A549 (cell line): Measurements from ENCODE around the gene SLC17A2. TPM values are rescaled to one million over a fixed set of nuclear protein-coding genes. Genes with fewer than 3 reads are reported as not detected.

Experiments used
- ATAC-seq, 2 experiments: fragments of 200-7000 bp in 1 of 2; fragments of >200 bp in 1 of 2; cut with Nextera tagmentation in 1 of 2; cut with Tn5 transposase in 1 of 2; 3 replicates each; pipeline versions ENCODE4 v1.8.0 to v1.9.1; 2018 to 2020; ENCODE audit warnings: mild to moderate bottlenecking in 1 of 2, moderate library complexity in 1 of 2
- CTCF ChIA-PET: fragments of 300-600 bp; sonication (Branson Sonifier 250); formaldehyde crosslinking; extraction: SDS; loops from one replicate; lab custom pipeline; 2021; ENCODE audit warnings: antibody characterized with exemption, inconsistent platforms; lab: Yijun Ruan, JAX
- POLR2A ChIA-PET: fragments of 350-600 bp; formaldehyde crosslinking; extraction: SDS; loops from one replicate; lab custom pipeline; 2021; ENCODE audit warnings: antibody characterized with exemption, inconsistent platforms; lab: Yijun Ruan, JAX
- DNase-seq, 2 experiments: peaks; one replicate each; pipeline versions ENCODE4 v3.0.0 to v3.0.0-alpha.2; 2011 to 2016; ENCODE audit warnings: low read depth in 1 of 2, low spot score in 1 of 2
- FAIRE-seq: peaks from 2 replicates; lab custom pipeline; 2011; peaks lifted over from hg19 to GRCh38; lab: Jason Lieb, UNC
- H3K27ac ChIP-seq, 2 experiments: fragments of >200 bp; sonication (Bioruptor Twin); formaldehyde crosslinking; 3 replicates each; pipeline ENCODE4 v1.5.1; 2016 to 2017
- H3K4me1 ChIP-seq: fragments of >200 bp; sonication (Bioruptor Twin); formaldehyde crosslinking; 3 replicates; pipeline ENCODE4 v1.6.1; 2016
- H3K4me2 ChIP-seq: fragments of >200 bp; sonication (Bioruptor Twin); formaldehyde crosslinking; 3 replicates; pipeline ENCODE4 v1.6.1; 2016
- H3K4me3 ChIP-seq: fragments of >200 bp; sonication (Bioruptor Twin); formaldehyde crosslinking; 3 replicates; pipeline ENCODE4 v1.5.1; 2016
- H3K9me3 ChIP-seq: fragments of >200 bp; sonication (Bioruptor Twin); formaldehyde crosslinking; 3 replicates; pipeline ENCODE4 v1.6.1; 2016
- EP300 ChIP-seq, 2 experiments: fragments of >200 bp; sonication (Bioruptor Twin); formaldehyde crosslinking; IDR thresholded peaks; 2 replicates in 1 of 2; 3 replicates in 1 of 2; pipeline ENCODE4 v1.6.1; 2016 to 2017
- ESRRA ChIP-seq: fragments of 150-350 bp; IDR thresholded peaks from 2 replicates; pipeline ENCODE4 v1.6.1; 2014; ENCODE audit warnings: mild to moderate bottlenecking, low read length, borderline replicate concordance
- FOSB ChIP-seq: fragments of 250-450 bp; sonication (Bioruptor Pico); IDR thresholded peaks from 2 replicates; pipeline ENCODE4 v1.5.0; 2020; ENCODE audit warnings: mild to moderate bottlenecking, moderate library complexity
- HEYL ChIP-seq: fragments of 250-450 bp; sonication (Bioruptor Pico); IDR thresholded peaks from 2 replicates; pipeline ENCODE4 v1.8.0; 2021; ENCODE audit warnings: mild to moderate bottlenecking, moderate library complexity
- KDM1A ChIP-seq: fragments of 200-600 bp; sonication (generic); IDR thresholded peaks from 2 replicates; pipeline ENCODE4 v1.6.1; 2016; ENCODE audit warnings: low read depth, mild to moderate bottlenecking
- MAFK ChIP-seq: fragments of 450-650 bp; IDR thresholded peaks from 2 replicates; pipeline ENCODE4 v1.6.1; 2014; ENCODE audit not compliant: partially characterized antibody
- MYC ChIP-seq: IDR thresholded peaks from 2 replicates; pipeline ENCODE4 v1.6.1; 2012; ENCODE audit warnings: mild to moderate bottlenecking, inconsistent platforms, low read length, improper control_type of control experiment, borderline replicate concordance
- NR3C1 ChIP-seq: fragments of >200 bp; sonication (Bioruptor Twin); formaldehyde crosslinking; IDR thresholded peaks from 3 replicates; pipeline ENCODE4 v1.6.1; 2017
- RAD21 ChIP-seq, 2 experiments: fragments of >200 bp in 1 of 2; sonication (Bioruptor Twin) in 1 of 2; formaldehyde crosslinking in 1 of 2; IDR thresholded peaks in 1 of 2; conservative IDR thresholded peaks in 1 of 2; 2 replicates in 1 of 2; 3 replicates in 1 of 2; pipeline ENCODE4 v1.6.1; 2012 to 2018; ENCODE audit warnings: inconsistent platforms in 1 of 2
- RCOR1 ChIP-seq: fragments of 150-350 bp; IDR thresholded peaks from 2 replicates; pipeline ENCODE4 v1.6.1; 2014; ENCODE audit warnings: antibody characterized with exemption, low read length, low read depth
- SREBF2 ChIP-seq: fragments of 450-650 bp; IDR thresholded peaks from 2 replicates; pipeline ENCODE4 v1.6.1; 2014; ENCODE audit warnings: mild to moderate bottlenecking, moderate library complexity
- TFCP2L1 ChIP-seq: fragments of 250-450 bp; sonication (Bioruptor Pico); IDR thresholded peaks from 2 replicates; pipeline ENCODE4 v1.5.0; 2021; ENCODE audit warnings: mild to moderate bottlenecking
- TP53 ChIP-seq: fragments of 250-450 bp; sonication (Bioruptor Pico); IDR thresholded peaks from 2 replicates; pipeline ENCODE4 v1.5.0; 2021; ENCODE audit warnings: mild to moderate bottlenecking, moderate library complexity
- WGBS: methylation state at CpG from one replicate; pipeline ENCODE4 v1.1.6; 2017; ENCODE audit errors: missing lambda C conversion rate; 5-methylcytosine and 5-hydroxymethylcytosine counted together
- polyA plus RNA-seq, 4 experiments: library from polyadenylated mRNA; depleted of rRNA in 3 of 4; stranded (reverse); fragments of >200 nt; fragmentation: RNase III in 1 of 4; extraction: RNeasy Plus Mini Kit Qiagen cat#74134 plus additional on column Dnase treatment in 1 of 4; gene quantifications; 2 replicates in 3 of 4; 3 replicates in 1 of 4; pipeline ENCODE4 v1.2.3, GENCODE V29; 2011 to 2017
- TF ChIP-seq, protein P1 (sequence below): fragments of 250-450 bp; sonication (Bioruptor Pico); IDR thresholded peaks from 2 replicates; pipeline ENCODE4 v1.5.0; 2021; ENCODE audit warnings: mild to moderate bottlenecking, moderate library complexity, borderline replicate concordance
- TF ChIP-seq, protein P2 (sequence below): fragments of >200 bp; sonication (Bioruptor Twin); formaldehyde crosslinking; IDR thresholded peaks from 3 replicates; pipeline ENCODE4 v1.6.1; 2016
- TF ChIP-seq, protein P3 (sequence below): IDR thresholded peaks from 2 replicates; pipeline ENCODE4 v1.6.1; 2012

The SLC17A2 gene
- polyA plus RNA-seq, 2 of the 4 experiments (the other 2 are of a cell fraction), result not detected

DNA sequence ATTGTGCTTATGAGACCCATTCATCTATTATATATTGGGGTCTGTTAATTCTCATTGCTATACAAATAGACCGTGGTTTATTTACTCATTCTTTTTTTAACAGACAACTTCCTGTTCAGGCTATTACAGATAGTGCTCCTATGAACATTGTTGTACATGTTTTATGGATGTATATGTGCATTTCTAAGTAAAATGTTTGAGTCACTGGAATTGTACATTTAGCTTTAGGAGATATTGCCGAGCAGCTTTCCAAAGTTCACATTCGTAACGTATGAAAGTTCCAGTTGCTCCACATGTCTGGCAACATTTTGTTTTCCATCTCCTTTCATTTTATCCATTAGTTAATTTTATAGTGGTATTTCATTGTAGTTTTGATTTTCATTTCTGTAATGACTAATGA lies 19.1 kb downstream of the SLC17A2 start:
- FAIRE-seq, result no peak
- TF ChIP-seq RCOR1 (no peak), ESRRA (no peak), SREBF2 (no peak), HEYL (no peak), TFCP2L1 (CRISPR knock-in tag) (no peak), EP300 (IDR thresholded peaks at IDR 0.05) (no peak), TP53 (CRISPR knock-in tag) (no peak), KDM1A (no peak), FOSB (CRISPR knock-in tag) (no peak), NR3C1 (no peak), RAD21 (conservative IDR thresholded peaks at IDR 0.05 in 1 of 2, IDR thresholded peaks at IDR 0.05 in 1 of 2) (no peak)
- TF ChIP-seq, protein P1, sequence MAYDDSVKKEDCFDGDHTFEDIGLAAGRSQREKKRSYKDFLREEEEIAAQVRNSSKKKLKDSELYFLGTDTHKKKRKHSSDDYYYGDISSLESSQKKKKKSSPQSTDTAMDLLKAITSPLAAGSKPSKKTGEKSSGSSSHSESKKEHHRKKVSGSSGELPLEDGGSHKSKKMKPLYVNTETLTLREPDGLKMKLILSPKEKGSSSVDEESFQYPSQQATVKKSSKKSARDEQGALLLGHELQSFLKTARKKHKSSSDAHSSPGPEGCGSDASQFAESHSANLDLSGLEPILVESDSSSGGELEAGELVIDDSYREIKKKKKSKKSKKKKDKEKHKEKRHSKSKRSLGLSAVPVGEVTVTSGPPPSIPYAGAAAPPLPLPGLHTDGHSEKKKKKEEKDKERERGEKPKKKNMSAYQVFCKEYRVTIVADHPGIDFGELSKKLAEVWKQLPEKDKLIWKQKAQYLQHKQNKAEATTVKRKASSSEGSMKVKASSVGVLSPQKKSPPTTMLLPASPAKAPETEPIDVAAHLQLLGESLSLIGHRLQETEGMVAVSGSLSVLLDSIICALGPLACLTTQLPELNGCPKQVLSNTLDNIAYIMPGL (CRISPR knock-in tag), result no peak
- TF ChIP-seq, protein P2, sequence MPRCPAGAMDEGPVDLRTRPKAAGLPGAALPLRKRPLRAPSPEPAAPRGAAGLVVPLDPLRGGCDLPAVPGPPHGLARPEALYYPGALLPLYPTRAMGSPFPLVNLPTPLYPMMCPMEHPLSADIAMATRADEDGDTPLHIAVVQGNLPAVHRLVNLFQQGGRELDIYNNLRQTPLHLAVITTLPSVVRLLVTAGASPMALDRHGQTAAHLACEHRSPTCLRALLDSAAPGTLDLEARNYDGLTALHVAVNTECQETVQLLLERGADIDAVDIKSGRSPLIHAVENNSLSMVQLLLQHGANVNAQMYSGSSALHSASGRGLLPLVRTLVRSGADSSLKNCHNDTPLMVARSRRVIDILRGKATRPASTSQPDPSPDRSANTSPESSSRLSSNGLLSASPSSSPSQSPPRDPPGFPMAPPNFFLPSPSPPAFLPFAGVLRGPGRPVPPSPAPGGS, result no peak
- TF ChIP-seq, all 56 proteins: peak for 0
- peaks cover 27% of the 10 kb centered on the region; the same call in 2 of the 3 replicates for H3K4me1 ChIP-seq
- H3K27ac ChIP-seq, result peak overlapping the region in 1 of 2 experiments; percentile 50; a peak in 3 of 6 replicates
- WGBS, result 73% methylated on average over 4 of the region's 4 CpGs
- DNase-seq, result no peak
- no peaks in the 10 kb centered on the region for H3K9me3 ChIP-seq
- no peak for ATAC-seq
- H3K4me3 ChIP-seq, result no peak overlapping the region
- ChIA-PET POLR2A (no interaction called here), CTCF (interaction anchor here (1.3 kb wide), 1 partner anchor 13 kb away, joined by 3 read pairs; no protein-coding TSS in a partner anchor)
- H3K4me2 ChIP-seq, result peak overlapping the region; percentile 20; the same call in 1 of the 3 replicates

DNA sequence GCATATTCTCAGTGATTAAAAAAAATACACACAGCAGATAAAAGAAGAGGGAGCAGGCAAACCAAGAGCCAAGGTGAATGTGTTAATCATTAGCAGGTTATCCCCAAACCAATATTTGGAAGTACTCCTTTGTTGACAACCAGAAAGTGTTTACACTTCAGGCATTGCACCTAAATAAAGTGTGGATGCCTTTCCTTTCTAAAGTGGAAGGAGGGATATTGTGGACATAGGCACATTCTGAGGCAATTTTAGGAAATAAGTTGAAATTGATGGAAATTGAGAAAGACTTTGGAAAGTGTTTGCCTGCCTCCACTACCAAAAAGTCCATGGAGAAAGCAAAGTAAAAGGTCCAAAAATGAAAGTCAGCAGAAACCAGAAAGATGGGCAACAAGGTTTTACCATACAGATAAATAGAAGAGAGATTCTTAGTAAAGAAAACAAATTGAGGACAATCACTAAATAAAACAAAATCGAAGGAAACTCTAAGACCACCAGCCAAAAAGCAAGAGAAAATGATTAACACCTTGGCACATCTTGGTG lies 22.9 kb downstream of the SLC17A2 start:
- Histone ChIP-seq H3K4me3 (no peak overlapping the region), H3K9me3 (no peaks in the 10 kb centered on the region), H3K4me2 (peak overlapping the region; percentile 13; the same call in 2 of the 3 replicates), H3K4me1 (peaks cover 27% of the 10 kb centered on the region; the same call in 2 of the 3 replicates), H3K27ac (peak overlapping the region in 1 of 2 experiments; percentile 8; a peak in 3 of 6 replicates)
- ATAC-seq, result no peak
- 15% methylated on average over 1 of the region's 1 CpG for WGBS
- CTCF ChIA-PET, result no interaction called here
- FAIRE-seq, result no peak
- TF ChIP-seq MAFK, result peak; percentile 4
- no peak for TF ChIP-seq MYC
- DNase-seq, result no peak
- POLR2A ChIA-PET, result no interaction called here

DNA sequence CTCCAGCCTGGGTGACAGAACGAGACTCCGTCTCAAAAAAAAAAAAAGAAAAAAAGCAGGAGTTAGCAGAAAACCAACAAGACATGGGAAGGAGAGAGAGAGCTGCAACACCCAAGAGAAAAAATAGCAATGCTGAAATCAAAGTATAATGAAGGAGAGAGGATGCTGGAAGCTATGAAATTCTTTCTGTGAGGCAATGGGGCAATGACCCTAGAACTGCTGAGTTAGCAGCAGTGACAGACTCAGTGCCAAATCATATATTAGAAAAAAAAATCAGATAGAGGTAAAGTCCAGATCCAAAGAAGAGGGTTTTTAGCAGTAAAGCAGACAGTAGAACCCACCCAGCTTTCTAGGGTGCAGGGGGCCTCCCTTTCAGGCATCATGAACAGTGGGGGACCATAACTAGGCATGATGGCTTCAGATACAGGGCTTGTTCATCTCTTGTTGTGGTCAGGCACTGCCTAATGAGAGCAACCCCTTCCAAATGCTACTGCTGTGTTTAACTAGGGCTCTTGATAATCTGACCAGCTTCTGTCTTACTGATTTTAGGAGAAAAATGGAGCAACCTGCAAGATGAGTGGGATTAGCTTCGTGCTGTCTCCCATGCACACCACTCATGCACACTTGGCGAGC lies 26.9 kb downstream of the SLC17A2 start:
- FAIRE-seq (no peak), ATAC-seq (no peak), DNase-seq (no peak)
- peaks cover 30% of the 10 kb centered on the region for H3K4me1 ChIP-seq
- no peak overlapping the region for H3K4me2 ChIP-seq
- H3K9me3 ChIP-seq, result no peaks in the 10 kb centered on the region
- TF ChIP-seq MAFK, result peak; percentile 36
- TF ChIP-seq, protein P3, sequence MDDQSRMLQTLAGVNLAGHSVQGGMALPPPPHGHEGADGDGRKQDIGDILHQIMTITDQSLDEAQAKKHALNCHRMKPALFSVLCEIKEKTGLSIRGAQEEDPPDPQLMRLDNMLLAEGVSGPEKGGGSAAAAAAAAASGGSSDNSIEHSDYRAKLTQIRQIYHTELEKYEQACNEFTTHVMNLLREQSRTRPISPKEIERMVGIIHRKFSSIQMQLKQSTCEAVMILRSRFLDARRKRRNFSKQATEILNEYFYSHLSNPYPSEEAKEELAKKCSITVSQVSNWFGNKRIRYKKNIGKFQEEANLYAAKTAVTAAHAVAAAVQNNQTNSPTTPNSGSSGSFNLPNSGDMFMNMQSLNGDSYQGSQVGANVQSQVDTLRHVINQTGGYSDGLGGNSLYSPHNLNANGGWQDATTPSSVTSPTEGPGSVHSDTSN, result no peak
- no peak overlapping the region for H3K27ac ChIP-seq
- CTCF ChIA-PET, result interaction anchor here (0.8 to 5.1 kb wide), 2 partner anchors 13 to 89 kb away, joined by 3 to 24 read pairs; no protein-coding TSS in a partner anchor
- H3K4me3 ChIP-seq, result no peak overlapping the region
- POLR2A ChIA-PET, result no interaction called here
- WGBS, result 95% methylated on average over 4 of the region's 4 CpGs
